ENCODE results near the gene GHRH. TPM values are rescaled to one million over a fixed set of nuclear protein-coding genes. Genes with fewer than 3 reads are reported as not detected.

Gene GHRH
- total and polyA plus RNA-seq, 8 donors = not detected

GRCh38 chr20:37295001-37295400, 33.4 kb upstream of the GHRH start:
- Histone ChIP-seq H3K4me1 (peaks cover 47 to 98% (median 78%) of the 10 kb centered on the region in 4 donors), H3K4me3 (no peak overlapping the region), H3K36me3 (peaks cover 0 to 29% (median 18%) of the 10 kb centered on the region in 4 donors), H3K27me3 (no peaks in the 10 kb centered on the region), H3K27ac (peak overlapping the region in 4 of 5 donors; percentile 65 to 84 (median 77)), H3K9me3 (no peaks in the 10 kb centered on the region)
- DNase-seq = no peak
- TF ChIP-seq POLR2AphosphoS5 (IDR thresholded peaks at IDR 0.05) (peak in 1 of 3 donors; percentile 69), EP300 (IDR thresholded peaks at IDR 0.05) (no peak), POLR2A (IDR thresholded peaks at IDR 0.05) (no peak)
- TF ChIP-seq, protein P1, sequence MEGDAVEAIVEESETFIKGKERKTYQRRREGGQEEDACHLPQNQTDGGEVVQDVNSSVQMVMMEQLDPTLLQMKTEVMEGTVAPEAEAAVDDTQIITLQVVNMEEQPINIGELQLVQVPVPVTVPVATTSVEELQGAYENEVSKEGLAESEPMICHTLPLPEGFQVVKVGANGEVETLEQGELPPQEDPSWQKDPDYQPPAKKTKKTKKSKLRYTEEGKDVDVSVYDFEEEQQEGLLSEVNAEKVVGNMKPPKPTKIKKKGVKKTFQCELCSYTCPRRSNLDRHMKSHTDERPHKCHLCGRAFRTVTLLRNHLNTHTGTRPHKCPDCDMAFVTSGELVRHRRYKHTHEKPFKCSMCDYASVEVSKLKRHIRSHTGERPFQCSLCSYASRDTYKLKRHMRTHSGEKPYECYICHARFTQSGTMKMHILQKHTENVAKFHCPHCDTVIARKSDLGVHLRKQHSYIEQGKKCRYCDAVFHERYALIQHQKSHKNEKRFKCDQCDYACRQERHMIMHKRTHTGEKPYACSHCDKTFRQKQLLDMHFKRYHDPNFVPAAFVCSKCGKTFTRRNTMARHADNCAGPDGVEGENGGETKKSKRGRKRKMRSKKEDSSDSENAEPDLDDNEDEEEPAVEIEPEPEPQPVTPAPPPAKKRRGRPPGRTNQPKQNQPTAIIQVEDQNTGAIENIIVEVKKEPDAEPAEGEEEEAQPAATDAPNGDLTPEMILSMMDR (IDR thresholded peaks at IDR 0.05) = no peak
- intact Hi-C loops (cut with DNase I; ENCODE audit: low total_unique reads) = no loop called here
- WGBS, 5 donors = 19 to 32% (median 30%) methylated on average over 3 of the region's 3 CpGs

DNA sequence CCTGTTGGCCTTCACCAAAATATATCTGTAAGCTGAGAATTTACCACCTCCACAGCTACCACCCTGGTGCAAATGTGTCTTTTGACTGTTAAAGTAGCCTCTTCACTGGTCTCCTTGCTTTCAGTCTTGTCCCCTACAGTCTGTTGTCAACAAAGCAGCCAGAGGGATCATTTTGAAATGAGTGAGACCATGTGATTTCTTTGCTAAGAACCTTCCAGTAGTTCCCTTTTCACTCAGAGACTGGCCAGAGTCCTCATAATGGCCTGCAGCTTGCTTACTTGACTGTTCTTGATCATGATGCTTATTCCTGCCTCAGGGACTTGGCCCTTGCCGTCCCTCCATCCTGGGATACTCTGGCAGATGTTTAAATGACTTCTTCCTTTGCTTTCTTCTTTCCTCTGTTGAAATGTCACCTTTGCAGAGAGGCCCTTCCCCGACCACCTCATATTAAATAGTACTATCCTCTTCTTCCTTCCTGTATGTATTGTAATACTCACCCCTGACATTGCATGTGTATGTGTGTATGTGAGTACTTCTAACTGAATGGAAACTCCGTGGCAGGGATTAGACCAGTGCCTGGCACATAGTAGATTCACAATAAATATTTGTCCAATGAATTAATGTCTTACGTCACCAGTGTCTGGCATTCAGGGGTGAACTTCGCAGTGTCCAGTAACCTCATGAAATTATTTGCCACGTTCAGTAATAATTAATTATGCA, 32.8 kb upstream of the GHRH start:
- H3K27ac ChIP-seq = peak overlapping the region; percentile 39 to 84 (median 73)
- intact Hi-C loops (cut with DNase I; ENCODE audit: low total_unique reads) = no loop called here
- peaks cover 46 to 92% (median 73%) of the 10 kb centered on the region in 4 donors for H3K4me1 ChIP-seq
- TF ChIP-seq, protein P1 (IDR thresholded peaks at IDR 0.05) = no peak
- TF ChIP-seq POLR2A (IDR thresholded peaks at IDR 0.05) (no peak), EP300 (IDR thresholded peaks at IDR 0.05) (no peak), POLR2AphosphoS5 (IDR thresholded peaks at IDR 0.05) (no peak)
- no peaks in the 10 kb centered on the region for H3K9me3 ChIP-seq
- no peak for DNase-seq
- peaks cover 0 to 28% (median 18%) of the 10 kb centered on the region in 4 donors for H3K36me3 ChIP-seq
- WGBS, 5 donors = 61 to 70% (median 66%) methylated on average over 6 of the region's 6 CpGs
- H3K4me3 ChIP-seq = no peak overlapping the region
- H3K27me3 ChIP-seq = no peaks in the 10 kb centered on the region

- TF ChIP-seq POLR2AphosphoS5 (IDR thresholded peaks at IDR 0.05) (no peak), EP300 (IDR thresholded peaks at IDR 0.05) (no peak), POLR2A (IDR thresholded peaks at IDR 0.05) (no peak)
- TF ChIP-seq, protein P1 (IDR thresholded peaks at IDR 0.05) = no peak
- Histone ChIP-seq H3K4me1 (peaks cover 56 to 90% (median 73%) of the 10 kb centered on the region in 4 donors), H3K27ac (peak overlapping the region in 4 of 5 donors; percentile 65 to 84 (median 77)), H3K4me3 (no peak overlapping the region), H3K27me3 (no peaks in the 10 kb centered on the region), H3K9me3 (no peaks in the 10 kb centered on the region), H3K36me3 (peaks cover 0 to 20% (median 13%) of the 10 kb centered on the region in 4 donors)
- DNase-seq = no peak
- 92 to 97% (median 94%) methylated on average over 11 of the region's 11 CpGs for WGBS, 5 donors
- intact Hi-C loops (cut with DNase I; ENCODE audit: low total_unique reads) = no loop called here
These were observed 31.8 kb upstream of the GHRH start for GRCh38 chr20:37293301-37293943.

GRCh38 chr20:37291724-37292126, 30.1 kb upstream of the GHRH start:
- Histone ChIP-seq H3K36me3 (peaks cover 0 to 18% (median 13%) of the 10 kb centered on the region in 4 donors), H3K27ac (peak overlapping the region in 2 of 5 donors; percentile 93 to 96), H3K27me3 (no peaks in the 10 kb centered on the region), H3K9me3 (no peaks in the 10 kb centered on the region), H3K4me3 (no peak overlapping the region), H3K4me1 (peaks cover 46 to 74% (median 60%) of the 10 kb centered on the region in 4 donors)
- WGBS, 5 donors = 73 to 85% (median 80%) methylated on average over 6 of the region's 6 CpGs
- no peak for DNase-seq
- no peak for TF ChIP-seq EP300 (IDR thresholded peaks at IDR 0.05)
- TF ChIP-seq POLR2A (IDR thresholded peaks at IDR 0.05) = no peak
- no peak for TF ChIP-seq POLR2AphosphoS5 (IDR thresholded peaks at IDR 0.05)
- TF ChIP-seq, protein P1 (IDR thresholded peaks at IDR 0.05) = no peak
- intact Hi-C loops (cut with DNase I; ENCODE audit: low total_unique reads) = no loop called here

All from stomach (tissue), 9 donors.